Measurements from ENCODE around the gene POLR1A.
A peak's percentile ranks its signal among the peaks of the same experiment; 100 is the strongest.

The POLR1A gene

DNA sequence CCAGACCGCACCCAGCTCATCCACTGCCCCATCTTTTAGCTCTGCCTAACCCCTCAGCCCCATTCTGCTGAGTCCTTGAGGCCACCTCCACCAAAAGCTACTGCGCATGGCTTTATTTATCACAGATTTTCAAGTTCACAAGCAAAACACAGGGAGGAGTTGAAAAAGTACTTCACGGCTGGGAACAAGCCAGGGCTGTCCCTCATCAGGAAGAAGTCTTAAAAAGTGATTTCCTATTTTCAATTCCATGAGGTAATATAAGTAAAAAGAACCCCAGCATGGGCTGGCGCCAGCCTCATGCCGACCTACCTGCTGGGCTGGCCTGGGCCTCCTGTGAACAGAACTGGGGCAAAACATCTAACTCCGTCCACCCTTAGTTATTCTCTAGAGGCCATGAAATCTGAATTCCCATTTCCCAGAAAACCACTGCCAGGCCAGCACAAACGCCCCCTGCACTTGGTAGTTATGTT, 69.0 kb downstream of the POLR1A start:
- DNase-seq: no peak

DNA sequence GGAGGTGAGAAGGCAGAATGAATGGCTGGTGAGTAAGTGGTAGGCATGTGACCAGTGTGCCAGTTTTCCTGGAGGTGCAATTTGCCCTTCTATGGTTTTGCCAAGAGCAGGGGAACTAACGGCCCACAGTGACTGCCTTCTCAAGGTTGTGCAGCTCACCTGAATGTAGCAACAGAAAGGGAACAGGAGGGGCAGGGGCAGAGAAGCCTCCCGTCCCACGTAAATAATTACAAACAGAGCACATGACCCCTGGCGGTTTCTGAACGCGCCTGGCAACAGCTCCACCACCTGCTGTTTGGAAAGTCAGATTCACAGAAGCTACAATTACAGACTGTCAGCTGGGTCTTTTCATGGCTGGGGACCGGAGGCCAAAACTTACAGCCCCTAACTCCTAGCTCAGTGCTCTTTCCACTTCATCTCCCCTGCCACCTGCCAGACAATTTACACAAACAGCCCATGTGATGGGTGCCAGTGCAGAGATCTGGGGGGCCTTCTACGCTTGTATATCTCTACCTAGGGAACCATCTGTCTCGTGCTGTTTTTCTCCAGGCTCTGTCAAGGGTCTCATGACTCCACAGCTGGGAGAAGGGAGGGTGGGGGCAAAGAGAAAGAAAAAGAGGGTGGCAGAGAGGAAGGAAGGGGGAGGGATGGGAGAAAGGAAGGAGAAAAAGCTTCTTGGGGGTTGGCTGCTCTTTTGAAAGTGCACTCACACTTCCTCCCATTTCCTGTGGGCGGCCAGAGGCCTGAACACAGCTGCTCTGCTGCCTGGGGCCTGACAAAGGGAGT, 69.6 kb downstream of the POLR1A start:
- peak; percentile 100 for DNase-seq

DNA sequence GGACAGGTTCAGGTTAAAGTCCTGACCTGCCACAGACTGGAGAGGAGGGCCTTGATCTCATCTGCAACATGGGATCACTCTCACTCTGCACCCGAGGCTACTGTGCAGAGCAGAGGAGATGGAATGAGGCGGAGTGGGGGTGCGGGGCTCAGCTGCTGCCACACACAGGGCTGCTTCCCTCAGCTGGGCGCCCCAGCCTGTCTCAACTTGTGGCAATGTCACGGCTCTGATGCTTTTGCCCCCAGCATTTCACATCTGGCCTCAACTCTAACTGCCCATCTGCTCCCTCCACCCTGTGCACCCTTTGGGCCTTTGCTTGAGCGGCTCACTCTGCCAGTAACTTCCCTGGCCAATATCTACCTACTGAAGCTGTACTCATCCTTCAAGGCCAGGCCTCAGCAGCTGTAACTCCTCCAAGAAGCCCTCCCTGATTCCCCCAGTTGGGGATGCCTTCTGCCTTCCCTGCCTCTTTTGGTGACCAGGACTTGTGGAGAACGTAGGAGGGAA, 70.3 kb downstream of the POLR1A start:
- peak; percentile 94 for DNase-seq

DNA sequence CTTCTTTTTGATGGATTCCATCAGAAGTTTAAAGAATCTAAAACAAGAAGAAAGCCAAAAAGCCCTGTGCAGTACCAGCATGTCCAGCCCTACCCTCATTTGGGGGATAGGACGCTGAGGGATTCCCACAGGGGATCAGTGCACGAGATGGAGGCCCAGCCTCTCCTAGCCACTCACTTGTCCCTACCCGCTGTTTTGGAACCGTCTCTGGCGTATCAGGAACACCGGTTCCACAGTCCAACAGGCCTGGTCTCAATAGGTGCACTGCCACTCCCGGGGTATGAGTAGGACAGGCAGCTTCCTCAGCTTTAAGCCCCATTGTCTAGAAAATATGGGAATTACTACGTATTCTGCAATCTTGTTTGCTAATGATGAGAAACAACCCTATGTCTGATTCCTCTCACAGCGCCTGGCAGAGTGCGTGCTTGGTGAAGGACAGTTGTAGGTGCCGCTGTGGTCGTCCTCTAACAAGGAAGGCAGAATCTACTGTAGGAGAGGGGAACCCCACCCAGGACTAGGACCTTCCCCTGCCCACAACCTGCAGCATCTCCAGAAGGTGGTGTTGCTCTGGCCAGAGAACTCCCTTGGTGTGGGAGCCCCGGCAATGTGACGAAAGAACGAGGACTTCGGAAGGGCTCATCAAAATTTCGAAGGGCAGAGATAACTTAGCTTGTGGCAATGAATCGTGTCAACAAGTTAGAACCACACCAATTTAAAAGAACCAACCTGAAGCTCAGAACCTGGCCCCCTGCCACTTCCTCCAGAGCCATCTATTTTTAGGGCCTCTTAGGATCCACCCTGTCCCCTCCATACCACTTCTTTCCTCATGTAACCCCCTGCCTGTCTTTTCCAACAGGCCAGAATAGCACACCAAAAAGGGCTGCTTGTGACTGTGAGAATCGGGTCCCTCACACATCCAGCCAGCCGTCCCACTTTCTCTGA, 71.7 kb downstream of the POLR1A start:
- no peak for DNase-seq

DNA sequence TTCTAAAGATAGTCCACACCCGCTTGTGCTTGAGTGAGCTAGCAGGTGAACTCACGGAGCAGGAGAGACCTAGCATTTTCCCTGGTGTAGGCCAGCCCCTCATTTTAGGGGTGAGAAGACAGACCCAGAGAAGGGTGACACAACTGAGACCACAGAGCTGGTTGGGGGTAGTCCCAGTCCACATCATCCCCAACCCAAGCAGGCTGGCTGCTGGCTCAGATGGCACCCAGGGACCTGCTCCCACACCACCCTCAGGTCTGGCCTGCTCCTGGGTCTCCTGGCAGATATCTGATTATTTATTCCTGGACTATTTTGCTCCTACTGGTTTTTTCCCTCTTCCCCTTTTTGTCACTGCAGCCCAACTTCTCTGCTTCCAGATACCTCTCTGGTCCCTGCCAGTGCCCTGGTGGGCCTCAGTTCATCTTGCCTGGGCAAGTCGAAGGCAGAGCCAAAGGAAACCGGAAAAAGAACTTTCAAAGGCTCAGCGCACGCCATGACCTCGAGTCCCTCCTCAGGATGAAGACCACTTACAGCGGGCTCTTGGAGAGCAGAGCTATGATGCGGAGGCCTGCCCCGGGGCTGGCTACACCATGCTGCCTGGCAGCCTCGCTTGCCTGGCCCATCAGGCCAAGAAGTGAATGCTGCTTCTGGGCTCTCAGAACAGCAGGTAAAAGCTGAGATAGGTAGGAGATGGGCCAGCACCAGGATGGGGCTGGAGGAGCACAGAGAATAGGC, 72.7 kb downstream of the POLR1A start:
- no peak for DNase-seq

DNA sequence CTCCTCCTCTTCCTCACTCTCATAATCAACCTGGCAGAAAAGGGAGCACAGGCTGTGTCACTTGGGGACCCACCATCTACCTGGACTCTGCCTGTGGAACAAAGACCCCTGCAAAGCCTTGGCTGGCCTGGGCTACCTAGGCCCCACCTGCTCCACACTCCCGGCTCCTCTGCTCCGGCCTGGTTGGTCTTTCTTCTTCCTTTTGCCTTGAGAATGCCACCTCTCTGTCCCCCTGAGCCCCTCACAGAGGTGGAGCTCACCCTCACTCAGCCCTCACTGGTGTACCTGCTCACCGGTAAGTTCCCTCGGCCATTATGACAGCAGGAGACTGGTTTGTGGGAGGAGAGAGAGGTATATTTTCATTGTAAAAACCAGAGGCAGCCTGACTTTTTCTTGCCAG, 74.1 kb downstream of the POLR1A start:
- DNase-seq: no peak

- no peak for DNase-seq
Observed at GRCh38 chr2:86031151-86031550, 74.5 kb downstream of the POLR1A start.

- no peak for DNase-seq
Observed at GRCh38 chr2:86029873-86030272, 75.8 kb downstream of the POLR1A start.

- DNase-seq: no peak
Observed at GRCh38 chr2:86028766-86029381, 76.8 kb downstream of the POLR1A start.

DNA sequence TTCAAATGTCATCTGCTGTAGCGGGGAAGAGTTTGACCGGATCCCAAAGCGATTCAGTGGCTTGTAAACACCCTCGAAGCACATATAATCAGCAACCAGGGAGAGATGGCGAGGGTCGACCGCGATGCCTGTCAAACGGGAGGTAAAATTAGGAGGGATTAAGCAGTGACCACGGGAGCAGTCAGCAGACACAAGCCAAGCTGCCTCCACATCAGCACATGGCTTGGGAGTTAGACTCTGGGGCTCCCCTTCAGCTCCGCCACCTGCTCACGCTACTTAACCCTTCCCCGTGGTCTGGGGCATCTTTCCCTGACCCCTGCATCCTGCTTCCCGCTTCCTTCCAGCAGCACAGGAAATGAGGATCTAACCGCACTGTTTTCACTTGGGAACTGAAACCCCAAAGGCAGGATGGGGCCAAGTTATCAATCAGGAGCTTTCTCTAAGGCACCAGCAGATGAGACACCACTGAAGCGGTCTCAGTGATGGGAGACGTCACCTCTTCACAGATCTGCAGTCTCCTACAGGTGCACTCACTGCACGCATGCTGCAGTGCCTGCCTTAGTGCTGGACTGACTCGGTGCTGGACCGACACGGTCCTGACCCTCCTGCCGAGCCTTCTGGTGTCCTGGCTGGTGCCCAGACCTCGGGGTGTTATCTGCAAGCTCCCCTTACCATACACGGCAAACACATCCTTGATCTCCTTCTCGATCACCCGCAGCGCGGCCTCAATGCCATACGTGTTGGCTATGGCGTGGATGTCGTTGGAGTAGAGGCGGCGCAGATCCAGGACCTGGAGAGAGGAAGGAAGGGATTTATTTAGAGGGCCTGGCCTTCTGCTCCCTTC, 77.5 kb downstream of the POLR1A start:
- DNase-seq: no peak

- no peak for DNase-seq
Observed at GRCh38 chr2:86027196-86027921, 78.3 kb downstream of the POLR1A start.

DNA sequence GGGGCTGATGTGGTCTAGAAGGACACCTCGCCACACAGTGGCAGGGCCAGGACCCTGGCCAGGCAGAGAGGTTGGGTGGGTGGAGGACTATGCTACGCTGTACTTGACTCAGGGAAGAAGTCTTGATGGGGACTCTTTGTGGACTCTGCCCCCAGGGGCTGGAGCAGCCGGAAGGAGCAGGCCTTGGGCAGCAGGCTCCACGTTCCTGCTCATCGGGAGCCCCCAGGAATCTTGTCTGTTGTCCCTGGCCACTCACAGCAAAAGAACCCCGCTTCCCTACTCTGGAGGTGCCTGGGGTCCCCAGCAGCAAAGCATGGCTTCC, 79.0 kb downstream of the POLR1A start:
- DNase-seq: no peak

- no peak for DNase-seq
Observed at GRCh38 chr2:86025976-86026743, 79.5 kb downstream of the POLR1A start.

DNA sequence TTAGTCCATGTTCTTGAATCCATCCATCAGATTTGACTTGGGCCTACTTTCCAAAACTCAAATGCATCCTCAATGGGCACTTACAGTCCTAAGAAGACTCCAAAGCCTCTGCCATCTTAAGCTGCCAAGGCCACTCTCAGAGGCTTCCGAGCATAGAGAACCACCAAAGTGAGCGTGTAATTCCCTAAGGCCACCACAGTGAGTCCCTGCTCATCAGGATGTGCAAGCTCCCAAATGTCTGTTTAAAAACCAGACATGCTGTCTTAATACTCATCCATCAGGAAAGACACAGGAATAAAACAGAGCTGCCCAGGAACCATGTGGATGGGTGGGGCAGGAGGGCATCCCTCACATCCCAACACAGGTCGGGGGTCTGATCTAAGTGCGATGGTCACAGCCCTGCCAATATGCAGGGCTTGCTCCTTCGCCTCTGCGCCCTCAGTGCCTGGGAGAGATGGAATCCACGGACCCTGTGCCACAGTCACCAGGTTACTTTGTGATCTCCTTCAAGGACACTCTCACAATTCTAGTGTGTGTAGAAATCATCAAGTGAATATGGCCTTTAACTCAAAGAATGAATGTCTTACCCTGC, 80.4 kb downstream of the POLR1A start:
- no peak for DNase-seq

- no peak for DNase-seq
Observed at GRCh38 chr2:86023366-86023712, 82.3 kb downstream of the POLR1A start.

DNA sequence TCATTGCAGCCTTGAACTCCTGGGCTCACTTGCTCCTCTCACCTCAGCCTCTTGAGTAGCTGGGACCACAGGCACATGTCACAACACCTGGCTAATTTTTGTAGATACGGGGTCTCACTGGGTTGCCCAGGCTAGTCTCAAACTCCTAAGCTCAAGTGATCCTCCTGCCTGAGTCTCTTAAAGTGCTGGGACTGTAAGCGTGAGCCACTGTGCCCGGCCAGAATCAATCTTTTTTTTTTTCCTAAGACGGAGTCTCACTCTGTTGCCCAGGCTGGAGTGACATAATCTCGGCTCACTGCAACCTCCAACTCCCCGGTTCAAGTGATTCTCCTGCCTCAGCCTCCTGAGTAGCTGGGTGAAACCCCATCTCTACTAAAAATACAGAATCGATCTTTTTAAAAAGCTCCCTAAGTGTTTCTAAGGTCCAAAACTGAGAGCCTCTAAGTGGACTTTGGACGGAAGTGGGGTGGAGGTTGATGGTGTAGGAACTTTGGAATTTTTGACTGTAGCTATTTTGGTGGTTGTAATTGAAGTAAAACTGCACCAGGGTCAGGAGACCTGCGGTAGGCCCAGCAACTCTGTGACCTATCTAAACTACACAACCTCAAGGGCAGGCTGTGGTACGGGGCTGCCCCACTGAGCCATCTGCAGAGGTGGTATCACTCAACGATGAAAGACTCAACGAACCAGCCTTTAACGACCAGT, 82.9 kb downstream of the POLR1A start:
- no peak for DNase-seq

GRCh38 chr2:86021396-86022378, 84.0 kb downstream of the POLR1A start:
- no peak for DNase-seq

DNA sequence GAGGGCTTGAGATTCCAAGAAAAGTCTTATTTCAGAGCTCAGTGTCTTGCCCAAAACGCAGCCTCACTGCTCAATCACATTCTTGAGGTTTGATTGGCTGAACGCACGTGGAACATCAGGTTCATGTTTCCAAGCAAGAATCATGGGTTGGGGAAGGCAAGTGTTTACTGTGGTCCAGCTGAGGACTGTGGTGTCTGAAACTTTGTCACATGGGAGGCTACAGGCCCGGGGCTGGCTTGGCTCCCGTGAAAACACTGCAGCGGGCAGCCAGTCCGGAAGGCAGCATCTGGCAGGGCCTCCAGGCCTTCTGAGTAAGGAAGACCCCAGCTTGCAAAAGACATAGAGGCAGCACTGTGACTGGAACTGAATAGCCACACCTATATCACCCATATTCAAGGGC, 84.7 kb downstream of the POLR1A start:
- no peak for DNase-seq

Data from NCI-H2171 treated with DMSO at 0.1 percent for 48 hours (cell line).